Renal cortical epithelial cell (primary cell): ENCODE results near the gene PPL. TPM values are rescaled to one million over a fixed set of nuclear protein-coding genes. Genes with fewer than 3 reads are reported as not detected.

Source experiments
- DNase-seq: peaks from one replicate; pipeline ENCODE4 v3.0.0-alpha.2; 2011; ENCODE audit warnings: low read depth
- total RNA-seq: library from RNA; depleted of rRNA; stranded (reverse); fragments of >200 nt; gene quantifications from 2 replicates; pipeline ENCODE4 v1.2.3, GENCODE V29; 2014

The PPL gene
- total RNA-seq, 1 donor from 2014 or later = 35.4 TPM

DNA sequence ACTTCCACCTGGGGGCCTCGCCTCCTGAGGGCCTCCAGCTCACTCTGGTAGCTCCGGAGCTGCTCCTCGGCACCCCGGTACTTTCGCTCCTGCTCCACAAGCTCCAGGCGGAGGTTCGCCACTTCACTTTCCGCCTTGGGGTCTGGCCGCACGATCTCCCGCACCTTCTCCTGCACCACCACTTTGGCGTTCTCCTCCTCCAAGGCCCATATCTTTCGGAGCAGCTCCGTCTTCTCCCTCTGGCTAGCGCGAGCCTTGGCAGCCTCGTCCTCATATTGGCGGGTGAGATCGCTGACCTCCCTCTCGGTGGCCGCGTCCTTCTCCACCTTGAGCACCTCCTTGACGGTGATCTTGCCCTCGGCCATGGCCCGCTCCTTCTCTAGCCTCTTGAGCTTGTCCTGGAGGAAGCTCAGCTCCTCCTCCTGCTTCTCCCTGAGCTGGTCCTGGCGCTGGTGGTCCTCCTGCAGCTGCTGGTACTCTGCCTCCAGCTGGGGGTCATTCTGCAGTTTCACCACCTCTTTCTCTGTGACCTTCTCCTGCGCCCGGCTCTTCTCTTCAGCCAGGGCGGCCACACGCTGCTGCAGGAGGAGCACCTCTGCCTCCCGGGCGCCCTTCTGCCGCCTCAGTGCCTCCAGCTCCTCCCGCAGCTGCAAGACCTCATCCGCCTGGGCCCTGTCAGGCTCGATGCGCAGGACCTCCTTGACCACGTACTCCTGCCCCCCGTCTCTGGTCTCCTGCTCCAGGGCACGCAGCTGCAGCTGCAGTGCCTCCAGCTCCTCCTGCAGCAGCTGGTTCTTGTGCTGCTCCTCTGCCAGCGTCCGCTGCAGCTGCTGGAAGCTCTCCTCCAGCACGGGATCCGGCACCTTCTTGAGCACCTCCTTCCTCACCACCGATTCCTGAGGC lies 51.7 kb downstream of the PPL start:
- no peak for DNase-seq

DNA sequence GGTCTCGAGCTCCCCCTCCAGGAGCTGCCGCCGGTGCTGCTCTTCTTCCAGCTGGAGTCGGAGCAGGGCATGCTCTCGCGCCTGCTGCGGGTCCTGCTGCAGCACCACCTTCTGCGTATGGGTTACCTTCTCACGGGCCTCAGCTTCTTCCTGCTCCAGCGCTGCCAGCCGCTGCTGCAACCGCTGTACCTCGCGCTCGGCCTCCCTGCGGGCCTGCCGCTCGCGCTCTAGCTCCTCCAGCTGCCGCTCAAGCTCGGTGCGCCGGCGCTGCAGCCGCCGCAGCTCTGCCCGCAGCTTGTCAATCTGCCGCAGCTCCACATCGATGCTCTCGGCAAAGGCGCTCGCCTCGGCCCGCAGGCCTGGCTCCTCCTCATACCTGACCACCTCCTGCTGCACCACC lies 52.7 kb downstream of the PPL start:
- DNase-seq = no peak

DNA sequence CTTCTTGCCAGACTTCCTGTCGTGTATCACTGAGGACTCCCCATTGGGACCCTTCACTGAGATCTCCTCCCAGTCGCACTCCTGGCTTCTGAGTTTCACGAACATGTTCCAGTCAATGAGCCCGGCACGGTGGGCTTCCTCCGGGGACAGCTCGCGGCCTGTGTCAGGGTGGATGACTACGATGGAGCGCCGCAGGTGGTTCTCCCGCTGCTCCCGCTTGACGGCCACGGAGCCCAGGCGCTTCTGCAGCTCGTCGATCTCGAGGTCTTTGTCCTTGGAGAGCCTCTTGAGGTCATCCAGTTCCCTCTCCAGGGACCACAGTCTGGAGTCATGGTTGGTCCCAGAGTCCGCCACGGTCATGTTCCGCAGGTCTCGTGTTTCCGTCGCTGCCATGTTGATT lies 53.4 kb downstream of the PPL start:
- DNase-seq = no peak

DNA sequence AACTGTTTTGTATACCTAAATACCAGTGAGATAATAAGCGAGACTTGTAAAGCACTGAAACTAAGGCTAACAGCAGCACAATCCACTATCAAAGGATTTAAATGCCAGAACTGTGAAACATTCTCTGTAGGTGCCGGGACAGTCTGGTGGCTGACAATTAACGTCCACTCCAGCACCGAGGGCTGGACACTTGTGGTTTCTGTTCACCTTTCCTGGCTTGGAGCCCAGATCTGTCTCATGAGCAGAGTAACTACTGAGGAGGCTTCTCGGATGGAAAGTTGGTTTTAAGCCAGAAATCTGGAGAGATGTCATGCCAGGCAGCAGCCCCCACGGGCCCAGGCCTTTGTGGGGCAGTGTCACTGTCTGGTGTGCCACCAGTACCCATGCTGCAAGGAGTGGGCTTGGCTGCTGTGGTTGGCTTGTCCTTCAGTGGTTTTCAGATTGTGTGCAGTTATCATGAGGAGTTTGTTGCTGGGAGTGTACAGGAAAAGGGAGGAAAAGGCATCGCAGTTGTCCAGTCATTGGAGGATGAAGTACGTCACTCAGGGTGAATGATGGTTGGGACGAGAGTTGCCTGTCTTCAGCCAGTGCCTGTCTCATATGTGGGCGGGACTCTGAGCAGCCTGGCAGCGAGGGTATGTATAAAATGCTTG lies 54.2 kb downstream of the PPL start:
- peak; percentile 94 for DNase-seq

DNA sequence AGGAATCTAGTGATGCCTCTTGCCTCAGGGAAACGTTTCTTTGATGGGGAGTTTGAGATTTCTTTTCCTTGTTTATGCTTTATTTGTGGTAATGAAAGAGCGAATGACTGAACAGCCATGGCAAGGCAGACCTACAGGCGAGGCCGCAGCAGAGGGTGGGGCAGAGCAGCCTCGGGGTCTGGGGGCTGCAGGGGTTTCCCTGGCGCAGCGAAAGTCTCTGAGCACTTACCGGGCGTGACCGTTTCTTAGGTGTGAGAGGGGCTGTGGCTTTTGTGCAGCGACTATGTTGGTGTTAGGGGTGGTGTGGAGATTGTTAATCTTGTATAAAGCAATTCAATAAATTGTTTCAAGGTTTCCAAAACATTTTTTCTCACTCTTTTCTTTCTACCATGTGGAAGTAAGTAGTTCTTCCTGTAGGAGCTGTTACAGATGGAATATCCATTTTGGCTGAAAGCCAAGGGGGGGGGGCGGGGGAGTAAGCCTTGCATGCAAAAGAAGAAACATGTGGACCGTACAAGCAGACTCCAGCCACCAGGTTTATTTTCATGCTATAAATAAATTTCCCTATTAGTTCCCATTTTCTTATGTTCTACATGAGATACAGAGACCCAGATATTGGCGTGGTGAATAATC lies 54.8 kb downstream of the PPL start:
- DNase-seq = no peak

DNA sequence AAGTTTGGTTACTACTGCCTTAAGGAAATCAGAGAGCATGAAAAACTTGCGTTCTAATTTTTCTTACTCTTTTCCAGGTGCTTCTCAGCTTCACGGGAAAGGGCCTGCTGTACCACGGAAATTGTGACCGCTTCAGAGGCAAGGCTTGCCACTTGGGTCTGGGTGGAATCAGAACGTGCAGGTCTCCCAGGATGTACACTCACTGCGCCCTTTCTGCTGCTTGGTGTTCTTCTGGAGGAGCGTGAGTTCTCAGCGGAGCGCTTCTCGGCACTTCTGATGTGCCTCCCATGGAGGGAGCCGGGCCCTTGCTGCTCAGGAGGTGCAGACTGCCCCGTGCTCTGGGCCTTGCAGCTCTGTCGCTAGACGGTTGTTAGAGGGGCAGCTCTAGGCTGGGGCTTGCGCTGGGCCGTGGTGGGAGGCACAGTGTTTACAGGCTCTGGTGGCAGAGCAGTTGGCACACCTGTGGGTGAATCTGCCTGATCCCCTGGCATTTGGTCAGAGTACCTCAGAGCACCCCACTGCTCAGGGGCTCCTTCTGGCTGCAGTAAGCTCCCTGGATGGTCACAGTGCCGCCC lies 56.9 kb downstream of the PPL start:
- DNase-seq = no peak

DNA sequence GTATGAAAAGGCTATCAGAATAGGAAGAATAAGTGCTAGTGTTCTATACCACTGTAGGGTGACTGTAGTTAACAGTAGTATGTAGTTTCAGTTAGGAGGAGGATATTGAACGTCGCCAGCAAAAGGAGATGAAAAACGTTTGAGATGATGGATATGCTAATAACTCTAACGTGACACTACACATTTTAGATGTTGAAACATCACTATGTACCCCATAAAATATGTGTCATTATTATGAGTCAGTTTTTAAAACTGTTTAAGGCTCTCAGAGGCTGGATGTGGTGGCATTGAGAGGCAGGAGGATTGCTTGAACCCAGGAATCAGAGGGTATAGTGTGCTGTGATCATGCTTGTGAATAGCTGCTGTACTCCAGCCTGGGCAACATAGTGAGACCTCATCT lies 57.9 kb downstream of the PPL start:
- no peak for DNase-seq

DNA sequence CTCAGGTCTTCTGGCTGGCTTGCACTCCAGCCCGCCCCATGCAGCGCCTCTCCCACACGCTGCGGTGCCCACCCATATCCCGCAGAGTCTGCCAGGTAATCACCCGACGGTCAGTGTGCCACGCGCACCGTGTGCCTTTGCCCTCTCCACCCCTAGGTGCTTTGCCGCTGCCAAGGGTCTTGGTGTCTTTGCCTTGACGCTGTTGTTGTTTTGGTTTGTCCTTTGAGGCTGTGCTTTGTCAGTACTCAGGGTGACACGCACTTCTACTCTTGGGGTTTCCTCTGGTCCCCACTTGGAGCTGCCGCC lies 59.6 kb downstream of the PPL start:
- no peak for DNase-seq

DNA sequence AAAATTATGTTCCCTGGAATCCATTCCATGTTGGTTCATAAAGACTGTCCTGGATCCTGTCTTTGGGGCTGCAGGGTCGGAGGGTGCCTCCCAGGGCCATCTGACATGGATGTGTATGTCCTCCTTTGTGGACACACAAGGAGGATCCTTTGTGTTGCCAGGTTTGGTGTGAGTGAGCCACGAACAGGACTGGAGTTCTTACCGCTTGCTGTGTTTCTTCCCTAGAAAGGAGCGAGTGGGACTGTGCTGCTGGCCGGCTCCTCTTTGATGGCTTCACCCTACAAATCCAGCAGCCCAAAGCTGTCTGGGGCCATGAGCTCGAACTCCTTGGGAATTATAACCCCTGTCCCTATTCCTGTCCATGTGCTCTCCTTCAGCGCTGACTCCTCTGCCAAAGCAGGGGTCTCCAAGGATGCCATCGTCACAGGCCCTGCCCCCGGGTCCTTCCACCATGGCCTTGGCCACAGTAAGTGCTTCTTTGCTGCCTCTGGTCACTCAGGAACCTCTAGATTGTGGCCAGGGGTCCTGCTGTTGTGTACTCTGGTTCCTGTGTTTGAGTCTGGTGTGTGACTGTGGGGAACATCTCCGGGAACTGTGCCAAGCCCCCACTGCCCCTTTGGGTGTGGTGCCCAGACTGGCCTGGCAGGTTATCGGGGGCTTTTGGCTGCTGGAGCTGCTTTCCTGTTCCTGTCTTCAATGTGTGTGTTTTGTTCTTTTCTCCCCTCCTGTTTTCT lies 60.1 kb downstream of the PPL start:
- no peak for DNase-seq

DNA sequence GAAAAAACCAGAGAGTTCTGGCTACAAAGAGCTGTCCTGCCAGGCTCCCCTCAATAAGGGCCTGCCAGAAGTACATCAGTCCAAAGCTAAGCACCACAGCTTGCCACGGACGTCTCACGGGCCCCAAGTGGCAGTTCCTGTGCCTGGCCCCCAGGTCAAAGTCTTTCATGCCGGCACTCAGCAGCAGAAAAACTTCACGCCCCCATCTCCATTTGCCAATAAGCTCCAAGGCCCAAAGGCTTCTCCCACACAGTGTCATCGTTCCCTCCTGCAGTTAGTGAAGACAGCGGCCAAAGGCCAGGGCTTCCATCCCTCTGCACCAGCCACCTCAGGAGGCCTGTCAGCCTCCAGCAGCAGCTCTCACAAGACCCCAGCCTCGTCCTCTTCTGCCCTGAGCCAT lies 62.3 kb downstream of the PPL start:
- DNase-seq = no peak

DNA sequence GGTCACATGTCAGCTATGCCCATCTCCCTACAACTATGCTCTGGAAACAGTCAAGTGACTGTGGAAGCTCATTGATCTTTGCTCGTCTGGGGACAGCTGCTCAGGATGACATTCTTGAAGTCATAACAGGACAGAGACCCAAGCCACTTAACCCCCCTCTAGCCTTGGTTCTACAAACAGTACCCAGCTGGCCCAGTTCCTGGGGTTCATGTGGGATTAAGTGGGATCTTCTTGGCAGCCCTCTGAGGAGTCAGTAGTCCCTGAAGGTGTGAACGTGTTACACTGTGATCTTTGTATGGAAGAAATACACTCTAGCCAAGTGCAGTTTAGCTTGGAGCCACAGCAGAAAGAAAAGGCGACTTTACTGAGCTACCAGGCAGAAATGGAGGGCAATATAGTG lies 63.9 kb downstream of the PPL start:
- DNase-seq = no peak

DNA sequence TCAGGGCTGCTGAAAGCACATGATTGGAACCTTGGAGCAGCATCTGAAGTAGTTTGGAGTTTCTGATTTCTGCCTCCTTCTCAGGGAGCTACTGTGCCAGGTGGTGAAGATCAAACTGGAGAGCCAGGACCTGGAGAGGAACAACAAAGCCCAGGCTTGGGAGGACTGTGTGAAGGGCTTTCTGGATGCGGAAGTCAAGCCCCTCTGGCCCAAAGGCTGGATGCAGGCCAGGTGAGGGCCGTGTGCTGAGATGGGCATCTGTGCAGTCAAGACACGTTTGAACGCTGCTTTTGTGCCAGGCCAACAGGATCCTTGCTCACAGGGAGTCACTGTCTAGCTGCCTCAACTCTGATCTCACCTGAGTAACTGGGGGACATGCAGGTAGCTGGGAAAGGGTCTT lies 65.9 kb downstream of the PPL start:
- no peak for DNase-seq

DNA sequence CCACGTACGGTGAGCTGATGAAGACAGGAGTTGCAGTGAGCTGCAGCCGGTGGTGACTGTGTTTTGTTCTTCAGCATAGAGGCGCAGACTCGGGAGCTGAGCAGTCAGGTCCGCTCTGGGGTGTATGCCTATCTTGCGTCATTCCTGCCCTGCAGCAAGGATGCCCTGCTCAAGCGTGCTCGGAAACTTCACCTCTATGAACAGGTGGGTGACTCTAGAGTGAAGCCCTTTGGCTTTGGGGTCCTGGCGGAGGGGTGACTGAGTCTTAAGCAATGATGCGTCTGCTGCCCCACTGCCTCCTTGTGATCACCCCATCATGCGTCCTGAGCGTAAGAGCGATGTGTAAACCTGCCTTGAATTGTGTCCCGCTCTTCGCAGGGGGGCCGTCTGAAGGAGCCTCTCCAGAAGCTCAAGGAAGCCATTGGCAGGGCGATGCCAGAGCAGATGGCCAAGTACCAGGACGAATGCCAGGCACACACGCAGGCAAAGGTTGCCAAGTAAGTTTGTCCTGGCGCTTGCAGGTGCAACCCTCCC lies 66.7 kb downstream of the PPL start:
- no peak for DNase-seq

DNA sequence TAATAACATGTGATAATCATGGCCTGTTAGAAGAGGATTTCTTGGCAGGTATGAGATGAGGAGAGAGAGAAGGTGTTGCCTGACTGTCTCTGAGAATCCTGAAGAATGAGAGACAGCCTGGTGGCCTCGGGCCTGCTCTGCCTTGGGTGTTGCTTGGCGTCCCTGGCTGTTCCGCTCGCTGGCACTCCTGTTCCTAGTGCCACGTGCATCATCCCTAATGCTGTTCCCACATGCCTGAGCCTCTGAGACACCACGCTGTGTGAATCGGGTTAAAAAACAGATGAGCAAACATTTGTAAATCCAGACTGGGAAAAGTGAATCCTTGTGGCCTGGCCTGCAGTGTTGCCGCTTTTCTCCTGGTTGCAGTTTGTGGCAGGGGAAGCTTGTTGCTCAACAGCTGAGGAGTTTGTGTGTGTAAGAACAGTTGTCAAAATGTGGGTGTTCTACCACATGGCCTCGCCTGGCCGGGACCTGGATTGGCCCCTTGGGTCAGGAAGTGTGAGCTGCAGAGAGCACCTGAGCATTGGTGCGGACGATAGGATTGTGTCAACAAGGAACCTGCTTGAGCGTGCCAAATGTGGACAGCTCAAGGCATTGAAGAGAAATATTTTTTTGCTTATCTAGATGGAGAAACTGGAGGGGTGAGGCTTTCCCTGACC lies 67.7 kb downstream of the PPL start:
- no peak for DNase-seq

DNA sequence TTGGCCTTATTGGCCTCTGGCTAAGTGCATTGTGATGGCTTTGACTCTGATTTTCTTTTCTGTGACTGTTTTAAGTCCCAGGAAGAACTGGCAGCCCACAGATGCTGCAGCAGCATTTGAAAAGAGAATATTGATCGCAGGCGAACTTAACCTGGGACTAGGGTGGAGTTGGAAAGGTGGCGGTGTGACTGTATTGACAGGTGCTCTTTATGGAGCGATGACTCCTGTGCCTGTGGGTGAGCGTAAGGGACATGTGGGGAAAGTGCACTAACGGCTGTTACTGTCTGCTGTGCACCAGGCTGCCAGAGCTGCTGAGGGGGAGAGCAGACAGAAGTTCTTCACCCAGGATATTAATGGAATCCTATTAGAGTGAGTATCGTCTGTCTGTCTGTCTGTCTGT lies 68.4 kb downstream of the PPL start:
- DNase-seq = no peak

DNA sequence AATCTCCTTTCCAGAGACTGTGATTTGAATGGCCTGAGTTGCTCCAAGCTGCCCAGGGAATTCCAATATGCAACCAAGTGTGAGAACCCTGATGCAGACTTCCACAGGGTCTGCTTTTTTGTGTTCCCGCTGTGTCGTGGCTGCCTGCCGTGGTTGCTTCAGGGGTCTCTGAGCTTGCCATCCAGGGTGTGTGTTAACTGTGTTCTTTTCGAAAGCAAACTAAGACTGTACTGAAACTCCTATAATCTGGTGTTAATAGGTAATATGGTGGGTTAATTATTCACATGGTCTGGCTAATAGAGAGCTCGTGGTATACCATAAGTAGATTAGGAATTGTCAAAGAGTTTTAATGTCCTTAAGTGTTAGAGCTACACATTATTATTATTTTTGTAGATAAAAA lies 68.9 kb downstream of the PPL start:
- peak; percentile 87 for DNase-seq

DNA sequence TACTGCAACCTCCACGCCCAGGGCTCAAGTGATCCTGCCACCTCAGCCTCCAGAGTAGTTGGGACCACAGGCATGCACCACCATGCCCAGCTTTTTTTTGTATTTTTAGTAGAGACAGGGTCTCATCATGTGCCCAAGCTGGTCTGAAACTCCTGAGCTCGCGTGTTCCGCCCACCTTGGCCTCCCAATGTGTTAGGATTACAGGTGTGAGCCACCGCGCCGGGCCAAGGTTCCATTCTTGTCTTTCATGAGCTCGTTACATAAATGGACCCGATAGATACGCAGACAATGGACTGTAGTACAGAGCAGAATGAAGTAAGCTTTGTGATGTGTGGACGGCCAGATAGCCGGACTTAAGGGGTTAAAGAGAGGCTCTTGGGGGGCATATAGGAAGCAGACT lies 70.4 kb downstream of the PPL start:
- no peak for DNase-seq

DNA sequence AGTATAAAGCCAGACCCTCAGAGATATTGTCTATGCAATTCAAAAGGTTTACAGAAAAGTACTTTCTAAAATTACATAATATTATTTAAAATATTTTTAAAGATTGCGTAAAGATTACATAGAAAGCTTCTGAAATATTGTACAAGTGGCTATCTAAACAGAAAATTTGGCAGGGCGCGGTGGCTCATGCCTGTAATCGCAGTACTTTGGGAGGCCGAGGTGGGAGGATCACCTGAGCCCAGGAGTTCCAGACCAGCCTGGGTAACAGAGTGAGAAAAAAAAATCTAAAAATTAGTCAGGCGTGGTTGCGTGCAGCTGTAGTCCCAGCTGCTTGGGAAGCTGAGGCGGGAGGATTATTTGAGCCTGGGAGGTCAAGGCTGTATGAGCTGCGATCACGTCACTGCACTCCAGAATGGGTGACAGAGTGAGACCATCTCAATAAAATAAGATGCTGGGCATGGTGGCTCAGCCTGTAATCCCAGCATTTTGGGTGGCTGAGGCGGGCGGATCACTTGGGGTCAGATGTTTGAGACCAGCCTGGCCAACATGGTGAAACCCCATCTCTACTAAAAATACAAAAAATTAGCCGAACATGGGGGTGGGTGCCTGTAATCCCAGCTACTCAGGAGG lies 71.6 kb downstream of the PPL start:
- DNase-seq = no peak

DNA sequence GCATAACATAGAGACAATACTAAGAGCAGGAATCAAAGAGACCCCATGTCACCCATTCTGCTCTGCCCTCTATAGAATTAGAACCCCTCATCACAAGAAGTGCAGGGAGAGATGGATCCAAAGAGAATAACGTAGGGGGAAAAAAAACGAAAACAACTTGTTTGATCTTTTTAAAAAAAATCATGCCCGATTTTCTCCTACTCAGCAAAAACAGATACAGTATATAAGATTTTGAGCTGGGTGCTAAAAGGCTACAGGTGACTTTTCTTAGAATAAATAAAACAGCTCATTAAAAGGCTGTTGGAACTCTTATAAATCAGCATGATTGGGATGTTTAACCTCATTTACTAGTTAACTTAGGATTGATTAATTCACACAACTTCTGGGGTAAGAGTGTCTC lies 72.2 kb downstream of the PPL start:
- no peak for DNase-seq

DNA sequence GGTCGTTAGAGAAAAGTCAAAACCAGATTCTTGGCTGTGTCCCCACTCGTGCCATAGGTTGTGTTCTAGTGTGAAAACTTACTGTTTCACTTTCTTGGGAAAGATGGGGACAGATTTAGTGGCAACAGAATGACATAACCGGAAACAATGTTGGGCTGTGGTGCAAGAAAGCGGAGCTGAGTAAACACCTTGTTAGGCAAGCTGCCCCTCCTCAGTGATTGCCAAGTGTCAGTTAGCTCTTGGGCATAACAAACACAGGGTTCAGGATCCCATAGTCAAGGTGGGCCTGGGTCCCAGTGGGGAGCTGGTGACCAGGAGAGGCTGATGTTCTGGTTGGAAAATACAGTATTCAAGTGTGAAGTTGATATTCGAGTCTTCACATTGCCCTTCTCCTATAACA lies 74.3 kb downstream of the PPL start:
- peak; percentile 36 for DNase-seq
